Transverse colon (tissue), 4 donors: ENCODE results near the gene SLX4IP. TPM values are rescaled to one million over a fixed set of nuclear protein-coding genes. Genes with fewer than 3 reads are reported as not detected.

Source experiments
- DNase-seq: peaks from one replicate; pipeline ENCODE4 v3.0.0-alpha.2; 2019
- H3K27ac ChIP-seq, 4 donors: fragments of 200-600 bp; sonication (generic); 2 replicates each; pipeline ENCODE4 v1.5.1; 2016 to 2018; ENCODE audit warnings: inconsistent platforms in 4 of 4
- H3K27me3 ChIP-seq: fragments of 200-600 bp; sonication (generic); 2 replicates; pipeline ENCODE4 v1.5.1; 2017; ENCODE audit warnings: inconsistent platforms
- H3K36me3 ChIP-seq, 4 donors: fragments of 200-600 bp; sonication (generic); 2 replicates each; pipeline ENCODE4 v1.5.1; 2017 to 2019; ENCODE audit warnings: inconsistent platforms in 4 of 4
- H3K4me1 ChIP-seq, 4 donors: fragments of 200-600 bp; sonication (generic); 2 replicates each; pipeline ENCODE4 v1.5.1; 2017 to 2020; ENCODE audit warnings: inconsistent platforms in 4 of 4
- H3K4me3 ChIP-seq, 4 donors: fragments of 200-600 bp; sonication (generic); 1 replicate in 1 of 4; 2 replicates in 3 of 4; pipeline versions ENCODE4 v1.5.1 to v1.6.1; 2017 to 2019; ENCODE audit warnings: inconsistent platforms in 4 of 4
- H3K9me3 ChIP-seq, 2 donors: fragments of 200-600 bp; sonication (generic); 2 replicates each; pipeline ENCODE4 v1.5.1; 2017 to 2019; ENCODE audit warnings: inconsistent platforms in 2 of 2
- CTCF ChIP-seq, 5 experiments: fragments of 200-600 bp in 3 of 5; fragments of 450-650 bp in 2 of 5; sonication (generic) in 3 of 5; IDR thresholded peaks; 1 replicate in 2 of 5; 2 replicates in 3 of 5; pipeline ENCODE4 v1.5.1; 2016 to 2017; ENCODE audit warnings: antibody characterized with exemption in 5 of 5, inconsistent platforms in 3 of 5, mild to moderate bottlenecking in 2 of 5, moderate library complexity in 1 of 5
- EP300 ChIP-seq: sonication (generic); formaldehyde crosslinking; IDR thresholded peaks from one replicate; pipeline ENCODE4 v1.6.1; 2017; ENCODE audit warnings: antibody characterized with exemption, low read depth
- POLR2A ChIP-seq: fragments of 450-650 bp; IDR thresholded peaks from one replicate; pipeline ENCODE4 v1.6.1; 2016; ENCODE audit warnings: antibody characterized with exemption, mild to moderate bottlenecking, moderate library complexity
- POLR2AphosphoS5 ChIP-seq, 3 donors: sonication (generic); formaldehyde crosslinking; IDR thresholded peaks; one replicate each; pipeline ENCODE4 v1.6.1; 2016; ENCODE audit warnings: antibody characterized with exemption in 3 of 3
- WGBS, 2 donors: methylation state at CpG; one replicate each; pipeline ENCODE4 v1.1.5; 2018; ENCODE audit warnings: low coverage in 1 of 2; 5-methylcytosine and 5-hydroxymethylcytosine counted together
- in situ Hi-C, 4 donors: fragments of 200-750 bp; cut with MboI; loops; one replicate each; pipeline versions ENCODE4 v1.15.0 to v1.15.1; 2017; ENCODE audit warnings: low sequenced_read_pairs in 3 of 4, low pct_ligation_motif_present in 1 of 4, low pct_unique_long_range_greater_than_20kb in 1 of 4
- intact Hi-C: fragments of 100-400 bp; cut with DNase I; formaldehyde crosslinking; loops from one replicate; pipeline ENCODE4 v1.15.1; 2023; ENCODE audit warnings: low total_unique reads
- total RNA-seq, 4 donors: library from RNA; depleted of rRNA; stranded (reverse); fragments of >200 nt; gene quantifications; one replicate each; pipeline ENCODE4 v1.1.0, GENCODE V29; 2016

SLX4IP gene
- total RNA-seq, 4 donors from 2014 or later, result 5.4 to 8.4 (median 7.5) TPM

DNA sequence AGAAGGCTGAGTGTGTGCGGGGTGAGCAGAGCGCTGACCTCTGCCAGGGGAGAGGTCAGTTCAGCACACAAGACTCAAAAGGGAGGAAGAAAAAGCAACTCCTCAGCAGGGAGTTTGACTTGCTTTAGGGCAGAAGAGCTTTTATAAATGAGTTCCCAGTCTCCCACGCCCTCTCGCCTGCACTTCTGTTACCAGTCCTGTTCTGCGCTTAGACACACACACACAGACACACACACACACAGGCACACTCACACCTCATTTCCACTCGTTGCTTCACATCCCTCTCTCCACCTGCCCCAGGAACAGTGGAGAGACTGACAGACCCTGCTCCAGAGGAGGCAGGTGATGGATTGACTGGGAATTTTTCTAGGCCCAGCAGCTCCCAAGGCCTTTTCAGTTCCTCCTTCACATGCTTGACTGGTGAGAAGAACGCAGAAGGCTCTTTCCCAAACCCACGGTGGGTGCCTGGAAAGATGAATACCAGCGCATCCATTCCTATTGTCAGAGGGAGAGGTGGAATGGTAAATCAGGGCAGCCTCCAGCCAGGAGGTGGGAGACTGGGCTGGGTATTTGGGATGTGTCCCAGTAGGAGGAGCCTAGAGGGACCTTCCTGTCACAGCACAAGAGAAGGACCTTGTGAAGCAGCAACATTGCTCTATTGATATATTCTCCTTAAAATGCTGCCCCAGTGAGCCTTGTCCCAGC lies 195.0 kb downstream of the SLX4IP start:
- H3K36me3 ChIP-seq, result no peaks in the 10 kb centered on the region
- no peak overlapping the region for H3K4me3 ChIP-seq
- DNase-seq, result no peak
- in situ Hi-C loops, result no loop called here
- intact Hi-C loops, result no loop called here
- no peaks in the 10 kb centered on the region for H3K9me3 ChIP-seq
- H3K27me3 ChIP-seq, result no peaks in the 10 kb centered on the region
- TF ChIP-seq EP300 (no peak), POLR2AphosphoS5 (IDR thresholded peaks at IDR 0.05) (no peak), POLR2A (no peak), CTCF (IDR thresholded peaks at IDR 0.05) (no peak)
- H3K27ac ChIP-seq, result no peak overlapping the region
- WGBS, 2 donors, result 86 to 95% methylated on average over 6 to 9 of the region's 9 CpGs
- peaks cover 0 to 8% (median 0%) of the 10 kb centered on the region in 4 donors for H3K4me1 ChIP-seq

GRCh38 chr20:10631126-10631525 lies 196.0 kb downstream of the SLX4IP start:
- WGBS, 2 donors, result 82 to 91% methylated on average over 3 to 4 of the region's 4 CpGs
- H3K4me1 ChIP-seq, result peaks cover 2 to 19% (median 5%) of the 10 kb centered on the region in 4 donors
- H3K9me3 ChIP-seq, result no peaks in the 10 kb centered on the region
- H3K36me3 ChIP-seq, result no peaks in the 10 kb centered on the region
- DNase-seq, result no peak
- in situ Hi-C loops, result no loop called here
- no peaks in the 10 kb centered on the region for H3K27me3 ChIP-seq
- intact Hi-C loops, result no loop called here
- no peak overlapping the region for H3K27ac ChIP-seq
- TF ChIP-seq CTCF (IDR thresholded peaks at IDR 0.05), result no peak
- no peak for TF ChIP-seq EP300
- no peak for TF ChIP-seq POLR2A
- TF ChIP-seq POLR2AphosphoS5 (IDR thresholded peaks at IDR 0.05), result no peak
- H3K4me3 ChIP-seq, result no peak overlapping the region

GRCh38 chr20:10632721-10633509 lies 197.8 kb downstream of the SLX4IP start:
- Histone ChIP-seq H3K4me3 (no peak overlapping the region), H3K27me3 (no peaks in the 10 kb centered on the region), H3K9me3 (no peaks in the 10 kb centered on the region), H3K27ac (no peak overlapping the region), H3K36me3 (no peaks in the 10 kb centered on the region), H3K4me1 (peaks cover 17 to 37% (median 19%) of the 10 kb centered on the region in 4 donors)
- in situ Hi-C loops, result no loop called here
- intact Hi-C loops, result no loop called here
- no peak for TF ChIP-seq POLR2AphosphoS5 (IDR thresholded peaks at IDR 0.05)
- TF ChIP-seq EP300, result no peak
- no peak for TF ChIP-seq CTCF (IDR thresholded peaks at IDR 0.05)
- no peak for TF ChIP-seq POLR2A
- 90% methylated on average over 8 to 13 of the region's 13 CpGs for WGBS, 2 donors
- no peak for DNase-seq

GRCh38 chr20:10633718-10634117 lies 198.6 kb downstream of the SLX4IP start:
- 95 to 100% methylated on average over 2 to 5 of the region's 5 CpGs for WGBS, 2 donors
- no peak for TF ChIP-seq CTCF (IDR thresholded peaks at IDR 0.05)
- TF ChIP-seq EP300, result no peak
- no peak for TF ChIP-seq POLR2A
- TF ChIP-seq POLR2AphosphoS5 (IDR thresholded peaks at IDR 0.05), result no peak
- Histone ChIP-seq H3K36me3 (no peaks in the 10 kb centered on the region), H3K4me3 (no peak overlapping the region), H3K27ac (no peak overlapping the region), H3K27me3 (no peaks in the 10 kb centered on the region), H3K4me1 (peaks cover 17 to 45% (median 22%) of the 10 kb centered on the region in 4 donors), H3K9me3 (no peaks in the 10 kb centered on the region)
- in situ Hi-C loops (no loop called here), intact Hi-C loops (no loop called here)
- DNase-seq, result no peak
